Activated naive CD4-positive, alpha-beta T cell treated with anti-CD3 and anti-CD28 coated beads for 36 hours (primary cell): ENCODE data around the gene ZNF334. TPM values are rescaled to one million over a fixed set of nuclear protein-coding genes. Genes with fewer than 3 reads are reported as not detected.
A peak's percentile ranks its signal among the peaks of the same experiment; 100 is the strongest.

Experiments used
- CTCF ChIA-PET: fragments of 350-600 bp; sonication (Branson Sonifier 250); formaldehyde crosslinking; loops from one replicate; lab custom pipeline; 2021; ENCODE audit warnings: antibody characterized with exemption; lab: Charles Lee
- DNase-seq: peaks from one replicate; pipeline ENCODE4 v3.0.0-alpha.2; 2020
- H3K27ac Mint-ChIP-seq: one replicate; pipeline ENCODE4 v1.8.0; 2021; ENCODE audit warnings: mild to moderate bottlenecking, mixed read lengths
- H3K27me3 Mint-ChIP-seq: one replicate; pipeline ENCODE4 v1.8.0; 2021; ENCODE audit warnings: low read depth, mixed read lengths
- H3K36me3 Mint-ChIP-seq: one replicate; pipeline ENCODE4 v1.8.0; 2021; ENCODE audit warnings: low read depth, mixed read lengths
- H3K4me1 Mint-ChIP-seq: one replicate; pipeline ENCODE4 v1.8.0; 2021; ENCODE audit warnings: low read depth, mixed read lengths
- H3K4me3 Mint-ChIP-seq: one replicate; pipeline ENCODE4 v1.8.0; 2021; ENCODE audit warnings: mild to moderate bottlenecking, moderate library complexity, mixed read lengths
- H3K9me3 Mint-ChIP-seq: one replicate; pipeline ENCODE4 v1.8.0; 2021; ENCODE audit warnings: mixed read lengths
- intact Hi-C: fragments of 100-400 bp; cut with micrococcal nuclease; formaldehyde crosslinking; loops from one replicate; pipeline ENCODE4 v1.15.1; 2023
- total RNA-seq, 2 experiments: library from RNA; stranded (reverse); gene quantifications; one replicate each; pipeline ENCODE4 v1.2.3, GENCODE V29; 2021

ZNF334 gene
- 1 to 10 TPM; 1.7 to 2.1 TPM for total RNA-seq

DNA sequence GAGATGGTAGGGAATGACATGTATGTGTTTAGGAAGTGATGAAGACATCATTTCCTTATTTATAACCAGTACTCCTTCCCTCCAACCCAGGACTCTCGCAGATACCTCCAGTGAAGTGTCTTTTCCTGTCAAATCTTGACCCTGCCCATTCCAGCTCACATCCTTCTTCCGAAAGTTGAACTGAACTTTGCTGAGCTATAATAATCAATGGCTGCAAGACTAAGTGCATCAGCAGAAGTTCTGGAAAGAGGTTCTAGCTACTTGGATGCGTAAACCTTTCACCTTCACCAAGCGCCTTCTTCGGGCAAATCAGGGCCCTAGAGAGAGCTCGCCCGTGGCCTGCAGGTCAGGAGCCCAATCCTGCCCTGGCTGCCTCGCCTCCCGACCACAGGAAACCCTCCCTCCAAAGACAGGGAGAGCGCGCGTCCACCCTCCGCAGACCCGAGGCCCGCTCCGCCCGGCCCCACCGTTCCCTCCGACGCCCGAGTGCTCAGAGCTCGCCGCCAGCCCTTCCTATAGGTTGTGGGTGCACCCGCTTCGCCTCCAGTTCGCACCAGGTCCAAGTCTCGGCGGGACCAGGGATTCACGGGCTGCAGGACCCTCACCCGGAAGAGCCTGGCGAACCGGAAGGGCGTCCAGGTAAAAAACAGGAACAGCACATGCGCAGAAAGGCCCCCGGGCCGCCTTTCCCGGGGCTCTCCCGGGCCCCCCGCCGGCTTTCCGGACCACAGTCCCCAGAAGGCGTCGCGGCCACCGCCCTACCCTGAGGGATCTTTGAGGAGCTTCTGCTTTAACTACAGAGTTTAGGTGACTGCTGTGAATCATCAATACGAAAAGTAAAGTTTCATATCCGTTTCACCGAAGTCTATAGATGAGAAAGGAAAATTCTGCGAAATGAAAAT, at the start of gene ZNF334:
ZNF334 (minus strand) TSS at position 617 of the 902 bp plus-strand sequence. CDS start 1,457 bp downstream, outside the sequence.
- peak within 1 kb of the TSS; percentile 39 for H3K27ac Mint-ChIP-seq
- CTCF ChIA-PET, result interaction anchor here (1.0 kb wide), 1 partner anchor 173 kb away, joined by 4 read pairs; no protein-coding TSS in a partner anchor
- H3K27me3 Mint-ChIP-seq, result peaks cover 39% of the 10 kb centered on the region
- H3K9me3 Mint-ChIP-seq, result no peaks in the 10 kb centered on the region
- H3K4me3 Mint-ChIP-seq, result peak within 1 kb of the TSS; percentile 79
- DNase-seq, result peak; percentile 77
- intact Hi-C loops, result loop anchor here (1.0 to 2.0 kb wide), 4 partner anchors 32 to 176 kb away; partner anchors contain the start of gene TP53RK
- H3K36me3 Mint-ChIP-seq, result peaks cover 4% of the 10 kb centered on the region
- H3K4me1 Mint-ChIP-seq, result peaks cover 29% of the 10 kb centered on the region

DNA sequence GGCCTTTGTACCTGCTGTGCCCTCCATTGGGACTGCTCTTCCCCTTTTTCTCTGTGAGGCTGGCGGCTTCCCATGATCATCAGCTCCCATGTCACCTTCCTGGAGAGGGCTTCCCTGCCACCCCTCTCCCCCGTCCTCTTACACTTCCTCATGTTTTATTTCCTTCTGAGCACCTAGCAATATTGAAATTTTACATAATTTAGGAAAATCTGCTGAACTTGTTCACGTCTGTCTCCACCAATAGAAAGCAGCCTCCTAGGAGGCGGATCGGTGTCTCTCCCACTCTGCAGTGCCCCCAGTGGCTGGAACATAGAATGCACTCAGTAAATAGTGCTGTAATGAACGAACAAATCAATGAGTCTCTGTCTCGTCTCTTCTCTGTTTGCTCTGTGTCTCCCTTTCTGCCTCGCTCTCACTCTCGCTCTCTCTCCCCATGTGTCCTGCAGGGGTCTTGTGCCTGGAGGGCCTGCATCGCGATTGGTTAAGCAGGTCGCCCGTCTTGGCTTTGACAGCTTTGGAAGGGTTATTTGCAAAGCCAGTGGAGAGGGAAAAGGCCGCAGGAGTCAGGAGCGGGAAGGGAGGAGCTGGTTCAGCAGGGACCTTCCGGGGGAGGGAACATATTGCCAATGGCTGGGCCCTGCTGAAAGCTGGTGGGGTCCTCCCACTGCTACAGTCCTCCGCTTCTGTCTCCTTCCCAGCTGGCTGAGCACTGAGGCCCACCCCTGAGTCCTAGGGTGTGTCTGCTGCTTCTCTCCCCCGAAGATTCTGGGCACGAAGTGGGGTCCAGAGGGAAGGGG, 49.2 kb upstream of the ZNF334 start:
- intact Hi-C loops, result loop anchor here (1.0 to 2.0 kb wide), 2 partner anchors 42 to 119 kb away; no protein-coding TSS in a partner anchor
- Mint-ChIP-seq H3K27me3 (peaks cover 7% of the 10 kb centered on the region), H3K9me3 (no peaks in the 10 kb centered on the region), H3K36me3 (no peaks in the 10 kb centered on the region), H3K4me3 (no peak overlapping the region), H3K27ac (no peak overlapping the region), H3K4me1 (peaks cover 14% of the 10 kb centered on the region)
- peak; percentile 83 for DNase-seq
- CTCF ChIA-PET, result interaction anchor here (0.6 to 1.5 kb wide), 9 partner anchors 10 to 437 kb away, joined by 3 to 5 read pairs (median 3); no protein-coding TSS in a partner anchor

DNA sequence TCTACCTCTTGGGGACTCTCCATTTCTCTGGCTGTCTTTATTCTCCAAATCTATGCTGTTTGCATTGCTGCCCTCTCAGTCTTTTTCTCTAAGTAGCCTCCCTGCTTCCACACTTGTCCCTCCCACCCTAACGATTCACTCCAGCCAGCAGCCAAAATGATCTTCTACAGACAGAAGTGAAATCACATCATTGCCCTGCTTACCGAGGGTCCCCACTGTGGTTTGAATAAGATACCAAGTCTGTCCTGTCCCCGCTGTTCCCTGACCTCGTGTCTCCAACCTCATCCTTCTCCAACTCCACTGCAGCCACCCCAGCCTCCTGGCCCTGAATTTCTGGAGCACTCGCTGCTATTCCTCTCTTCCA, 48.6 kb upstream of the ZNF334 start:
- intact Hi-C loops, result loop anchor here (1.0 to 2.0 kb wide), 2 partner anchors 41 to 119 kb away; no protein-coding TSS in a partner anchor
- no peak overlapping the region for H3K4me3 Mint-ChIP-seq
- CTCF ChIA-PET, result interaction anchor here (1.2 to 1.5 kb wide), 6 partner anchors 9 to 39 kb away, joined by 3 to 5 read pairs (median 4); no protein-coding TSS in a partner anchor
- no peaks in the 10 kb centered on the region for H3K9me3 Mint-ChIP-seq
- DNase-seq, result no peak
- peaks cover 18% of the 10 kb centered on the region for H3K4me1 Mint-ChIP-seq
- peaks cover 3% of the 10 kb centered on the region for H3K27me3 Mint-ChIP-seq
- no peaks in the 10 kb centered on the region for H3K36me3 Mint-ChIP-seq
- no peak overlapping the region for H3K27ac Mint-ChIP-seq

DNA sequence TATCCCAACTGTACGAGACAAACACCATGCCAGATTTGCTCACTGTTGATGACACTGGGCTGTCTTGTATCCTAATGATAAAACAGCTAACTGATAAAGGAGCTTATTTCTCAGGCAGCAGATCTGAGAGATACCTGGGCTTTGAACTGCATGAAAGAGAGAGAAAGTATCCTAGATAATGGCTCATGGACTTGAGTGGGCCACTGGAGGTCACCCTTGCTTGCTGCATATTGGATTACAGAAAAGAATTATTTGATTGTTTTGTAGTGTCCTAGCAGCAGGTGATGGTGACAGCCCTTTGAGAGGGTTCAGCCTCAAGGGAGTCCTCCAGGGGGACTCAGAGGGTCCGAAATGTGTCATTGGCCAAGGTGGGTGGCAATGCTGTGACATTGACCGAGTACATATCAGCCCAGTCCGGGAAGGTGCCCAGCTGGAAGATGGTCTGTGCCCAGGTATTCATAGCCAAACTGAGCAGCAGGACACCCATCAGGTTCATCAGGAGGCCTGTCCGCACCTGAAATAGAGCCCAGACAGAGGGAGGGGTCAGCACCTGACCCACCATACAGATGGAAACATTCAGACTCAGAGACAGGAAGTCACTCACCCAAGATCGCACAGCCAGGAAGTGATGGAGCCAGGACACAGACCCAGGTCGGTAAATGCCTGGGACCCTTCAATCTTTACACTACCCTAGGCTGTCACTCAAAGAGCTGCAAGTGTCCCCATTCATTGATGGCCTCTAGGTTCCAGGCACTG, 46.5 kb upstream of the ZNF334 start:
- no peak overlapping the region for H3K4me3 Mint-ChIP-seq
- H3K9me3 Mint-ChIP-seq, result no peaks in the 10 kb centered on the region
- CTCF ChIA-PET, result no interaction called here
- H3K27ac Mint-ChIP-seq, result no peak overlapping the region
- no peaks in the 10 kb centered on the region for H3K36me3 Mint-ChIP-seq
- no peaks in the 10 kb centered on the region for H3K27me3 Mint-ChIP-seq
- intact Hi-C loops, result loop anchor here (2.0 to 10.0 kb wide), 4 partner anchors 121 to 1915 kb away; partner anchors contain the start of gene TP53RK
- DNase-seq, result no peak
- peaks cover 18% of the 10 kb centered on the region for H3K4me1 Mint-ChIP-seq

DNA sequence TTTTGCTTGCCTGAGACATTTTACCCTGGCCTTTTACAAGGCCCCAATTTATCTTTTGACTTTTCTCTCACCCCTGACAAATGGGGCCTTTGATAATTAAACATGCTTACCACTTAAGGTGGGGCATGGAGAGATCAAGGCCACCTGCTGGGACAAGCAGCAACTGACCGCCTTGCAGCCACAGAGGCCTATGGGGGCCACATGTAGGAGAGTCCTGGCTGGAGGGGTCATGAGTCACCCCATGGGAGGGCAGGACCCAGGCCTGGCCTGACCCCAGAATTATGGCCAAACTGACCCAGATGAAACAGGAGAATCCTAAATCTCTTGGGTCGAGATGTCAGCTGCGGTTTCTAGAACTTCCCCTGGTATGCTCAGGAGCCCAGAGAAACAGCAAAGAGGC, 45.6 kb upstream of the ZNF334 start:
- DNase-seq, result no peak
- CTCF ChIA-PET, result interaction anchor here (1.5 kb wide), 1 partner anchor 74 kb away, joined by 4 read pairs; no protein-coding TSS in a partner anchor
- Mint-ChIP-seq H3K9me3 (no peaks in the 10 kb centered on the region), H3K4me3 (no peak overlapping the region), H3K36me3 (no peaks in the 10 kb centered on the region), H3K27me3 (no peaks in the 10 kb centered on the region), H3K27ac (no peak overlapping the region), H3K4me1 (peaks cover 18% of the 10 kb centered on the region)
- intact Hi-C loops, result loop anchor here (2.0 to 10.0 kb wide), 4 partner anchors 122 to 1914 kb away; partner anchors contain the start of gene TP53RK

DNA sequence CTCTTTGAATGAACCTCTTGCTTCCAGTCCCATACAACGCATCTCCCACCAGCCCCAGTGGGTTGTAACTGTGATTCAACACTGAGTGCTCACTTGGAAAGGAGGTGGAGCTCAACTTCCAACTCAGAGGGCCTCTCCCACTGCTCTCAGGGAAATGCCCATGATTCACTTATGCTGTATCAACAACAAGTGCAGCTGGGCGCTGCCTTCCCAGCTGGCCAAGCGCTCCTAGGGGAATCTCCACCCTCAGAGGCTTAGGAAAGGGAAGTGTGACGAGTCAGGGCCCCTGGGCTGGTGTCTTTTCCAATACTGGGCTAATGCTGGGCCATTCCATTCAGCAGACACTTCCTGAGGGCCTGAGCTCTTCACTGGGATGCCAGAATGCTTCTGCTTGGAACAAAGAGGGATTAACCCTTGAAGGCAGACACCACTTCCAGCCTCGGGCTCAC, 45.2 kb upstream of the ZNF334 start:
- CTCF ChIA-PET, result interaction anchor here (0.8 to 1.5 kb wide), 3 partner anchors 14 to 73 kb away, joined by 3 to 4 read pairs (median 3); no protein-coding TSS in a partner anchor
- Mint-ChIP-seq H3K9me3 (no peaks in the 10 kb centered on the region), H3K4me3 (no peak overlapping the region), H3K4me1 (peaks cover 18% of the 10 kb centered on the region), H3K27me3 (no peaks in the 10 kb centered on the region), H3K27ac (peak overlapping the region; percentile 77), H3K36me3 (no peaks in the 10 kb centered on the region)
- peak; percentile 84 for DNase-seq
- intact Hi-C loops, result loop anchor here (1.0 to 10.0 kb wide), 5 partner anchors 13 to 1914 kb away; partner anchors contain the start of gene TP53RK

DNA sequence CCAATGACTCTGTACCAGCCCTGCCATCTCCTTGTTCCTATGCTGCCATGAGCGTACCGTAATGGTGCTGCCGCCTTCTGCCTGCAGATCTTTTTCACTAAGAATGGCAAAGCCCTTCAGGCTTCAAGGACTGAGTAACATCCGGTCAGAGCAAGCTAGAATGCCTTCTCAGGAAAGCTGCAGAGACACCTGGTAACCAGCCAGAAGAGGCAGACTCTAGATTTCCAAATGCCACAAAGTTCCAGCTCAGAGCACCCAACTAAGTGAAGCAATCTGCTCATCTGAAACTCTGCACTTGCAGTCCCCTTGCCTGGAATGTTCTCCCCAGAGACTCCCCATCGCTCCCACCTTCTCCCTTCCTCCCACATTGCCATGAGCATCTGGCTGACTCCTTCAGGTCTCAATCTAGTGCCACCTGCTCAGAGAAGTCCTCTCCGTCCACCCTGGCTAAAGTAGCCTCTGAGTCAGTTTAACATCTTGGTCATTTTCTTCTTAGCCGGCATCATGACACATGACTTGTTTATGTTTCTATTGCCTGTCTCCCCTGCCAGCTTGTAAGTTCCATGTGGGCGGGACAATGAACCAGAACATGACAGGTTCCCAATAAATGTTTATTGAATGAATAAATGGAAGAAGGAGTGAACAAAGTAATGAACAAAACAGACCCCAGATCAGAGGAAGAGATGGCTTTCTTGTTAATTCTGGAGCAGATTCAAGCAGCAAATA, 44.0 kb upstream of the ZNF334 start:
- Mint-ChIP-seq H3K27ac (peak overlapping the region; percentile 32), H3K9me3 (no peaks in the 10 kb centered on the region), H3K4me1 (peaks cover 29% of the 10 kb centered on the region), H3K36me3 (no peaks in the 10 kb centered on the region), H3K27me3 (no peaks in the 10 kb centered on the region), H3K4me3 (no peak overlapping the region)
- no peak for DNase-seq
- intact Hi-C loops, result loop anchor here (10.0 kb wide), 1 partner anchor 1913 kb away; no protein-coding TSS in a partner anchor
- CTCF ChIA-PET, result interaction anchor here (0.6 to 1.5 kb wide), 3 partner anchors 27 to 72 kb away, joined by 3 to 4 read pairs (median 3); no protein-coding TSS in a partner anchor

DNA sequence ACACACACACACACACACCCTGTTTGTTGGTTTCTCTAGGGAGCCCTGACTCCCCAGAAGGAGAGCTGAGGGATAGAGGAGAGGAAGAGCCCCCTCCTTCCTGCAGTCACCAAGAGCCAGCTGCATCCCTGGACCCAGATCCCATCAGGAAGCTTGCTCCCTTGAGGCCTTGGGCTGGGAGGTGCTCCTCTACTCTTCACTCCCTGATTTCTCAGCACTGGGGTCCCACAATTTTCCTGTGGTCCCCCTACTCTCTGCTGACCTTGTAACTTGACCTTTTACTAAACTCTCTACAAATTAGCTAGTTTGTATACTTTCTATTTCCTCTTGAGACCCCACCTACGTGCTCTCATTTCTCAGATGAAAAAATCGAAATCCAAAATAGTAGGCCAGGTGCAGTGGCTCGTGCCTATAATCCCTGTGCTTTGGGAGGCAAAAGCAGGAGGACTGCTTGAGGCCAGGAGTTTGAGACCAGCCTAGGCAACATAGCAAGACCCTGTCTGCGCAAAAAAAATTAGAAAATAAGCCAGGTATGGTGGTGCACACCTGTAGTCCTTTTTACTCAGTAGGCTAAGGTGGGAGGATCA, 42.1 kb upstream of the ZNF334 start:
- Mint-ChIP-seq H3K4me1 (peaks cover 33% of the 10 kb centered on the region), H3K9me3 (no peaks in the 10 kb centered on the region), H3K27me3 (peaks cover 2% of the 10 kb centered on the region), H3K36me3 (no peaks in the 10 kb centered on the region), H3K27ac (no peak overlapping the region), H3K4me3 (no peak overlapping the region)
- intact Hi-C loops, result loop anchor here (10.0 kb wide), 1 partner anchor 1911 kb away; no protein-coding TSS in a partner anchor
- no peak for DNase-seq
- CTCF ChIA-PET, result interaction anchor here (0.6 kb wide), 1 partner anchor 36 kb away, joined by 3 read pairs; no protein-coding TSS in a partner anchor

DNA sequence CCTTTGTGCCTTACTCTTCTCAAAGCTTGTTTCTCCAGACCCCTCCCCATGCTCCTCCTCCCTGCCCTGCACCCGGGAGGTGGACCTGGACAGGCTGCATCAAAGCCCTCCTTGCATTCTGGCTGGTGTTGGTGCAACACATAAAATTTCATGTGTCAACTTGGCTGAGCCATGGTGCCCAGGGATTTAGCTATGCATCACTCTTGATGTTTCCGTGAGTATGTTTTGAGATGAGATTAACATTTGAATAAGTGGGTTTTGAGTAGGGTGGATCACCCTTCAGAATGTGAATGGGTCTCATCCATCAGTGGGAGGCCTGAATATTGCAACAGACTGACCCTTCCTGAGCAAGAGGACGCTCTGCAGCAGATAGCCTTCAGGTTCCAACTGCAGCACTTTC, 41.5 kb upstream of the ZNF334 start:
- Mint-ChIP-seq H3K4me1 (peaks cover 33% of the 10 kb centered on the region), H3K4me3 (no peak overlapping the region), H3K36me3 (no peaks in the 10 kb centered on the region), H3K9me3 (no peaks in the 10 kb centered on the region), H3K27me3 (peaks cover 3% of the 10 kb centered on the region), H3K27ac (no peak overlapping the region)
- intact Hi-C loops, result loop anchor here (10.0 kb wide), 1 partner anchor 1910 kb away; no protein-coding TSS in a partner anchor
- CTCF ChIA-PET, result no interaction called here
- DNase-seq, result no peak

DNA sequence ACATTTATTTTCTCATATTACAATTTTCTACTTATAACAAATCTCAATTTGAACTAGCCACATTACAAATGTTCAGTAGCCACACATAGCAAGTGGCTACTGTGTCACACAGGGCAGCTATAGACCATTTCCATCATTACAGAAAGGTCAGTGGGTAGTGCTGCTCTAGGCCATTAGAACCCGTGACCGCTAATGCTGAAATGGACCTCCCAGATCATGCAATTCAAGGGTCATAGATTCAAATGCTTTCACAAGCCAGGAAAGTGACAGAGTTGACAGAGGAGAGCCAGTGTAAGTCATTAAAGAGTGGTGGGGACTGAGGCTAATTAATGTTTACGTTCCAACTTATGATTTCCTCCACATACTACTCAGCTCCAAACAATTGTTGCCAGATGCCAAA, 40.6 kb upstream of the ZNF334 start:
- Mint-ChIP-seq H3K27me3 (peaks cover 3% of the 10 kb centered on the region), H3K36me3 (no peaks in the 10 kb centered on the region), H3K27ac (no peak overlapping the region), H3K9me3 (no peaks in the 10 kb centered on the region), H3K4me3 (no peak overlapping the region), H3K4me1 (peaks cover 32% of the 10 kb centered on the region)
- no peak for DNase-seq
- CTCF ChIA-PET, result no interaction called here
- intact Hi-C loops, result loop anchor here (1.0 to 10.0 kb wide), 2 partner anchors 41 to 1909 kb away; partner anchors contain the start of gene ZNF334
